SU-DHL-6 (cell line): ENCODE measurements around the gene EHHADH.

Experiments used
- EZH2phosphoT487 ChIP-seq: fragments of 200-600 bp; sonication (generic), shearing (Covaris generic); conservative IDR thresholded peaks from 2 replicates; pipeline ENCODE4 v1.6.1; 2018; ENCODE audit warnings: mild to moderate bottlenecking, antibody characterized with exemption, low read length, moderate library complexity, mixed read lengths
- TF ChIP-seq, protein P1 (sequence below): fragments of 200-600 bp; sonication (generic); IDR thresholded peaks from one replicate; pipeline ENCODE4 v1.5.1; 2017; ENCODE audit warnings: antibody characterized with exemption, mild to moderate bottlenecking, low read length, moderate library complexity; ENCODE audit not compliant: insufficient read depth, poor library complexity, severe bottlenecking

DNA sequence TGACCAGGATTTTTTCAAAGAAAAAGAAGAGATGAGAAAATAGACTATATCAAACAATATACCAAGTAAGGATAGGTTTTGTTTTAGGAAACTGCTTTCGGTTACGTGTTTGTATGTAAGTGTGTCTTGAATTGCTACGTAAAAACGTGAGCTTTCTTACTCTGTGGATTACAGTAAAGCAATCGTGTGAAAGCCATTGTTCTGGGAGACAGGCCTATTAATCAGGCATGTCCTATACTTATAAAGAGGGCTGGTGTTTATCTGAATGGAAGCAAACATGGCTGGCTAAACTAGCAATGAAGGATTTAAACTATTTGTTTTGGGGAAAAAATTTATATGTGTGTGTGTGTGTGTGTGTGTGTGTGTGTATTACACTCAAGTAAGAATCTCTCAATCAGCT, 2.6 kb downstream of the EHHADH start:
- TF ChIP-seq, protein P1, sequence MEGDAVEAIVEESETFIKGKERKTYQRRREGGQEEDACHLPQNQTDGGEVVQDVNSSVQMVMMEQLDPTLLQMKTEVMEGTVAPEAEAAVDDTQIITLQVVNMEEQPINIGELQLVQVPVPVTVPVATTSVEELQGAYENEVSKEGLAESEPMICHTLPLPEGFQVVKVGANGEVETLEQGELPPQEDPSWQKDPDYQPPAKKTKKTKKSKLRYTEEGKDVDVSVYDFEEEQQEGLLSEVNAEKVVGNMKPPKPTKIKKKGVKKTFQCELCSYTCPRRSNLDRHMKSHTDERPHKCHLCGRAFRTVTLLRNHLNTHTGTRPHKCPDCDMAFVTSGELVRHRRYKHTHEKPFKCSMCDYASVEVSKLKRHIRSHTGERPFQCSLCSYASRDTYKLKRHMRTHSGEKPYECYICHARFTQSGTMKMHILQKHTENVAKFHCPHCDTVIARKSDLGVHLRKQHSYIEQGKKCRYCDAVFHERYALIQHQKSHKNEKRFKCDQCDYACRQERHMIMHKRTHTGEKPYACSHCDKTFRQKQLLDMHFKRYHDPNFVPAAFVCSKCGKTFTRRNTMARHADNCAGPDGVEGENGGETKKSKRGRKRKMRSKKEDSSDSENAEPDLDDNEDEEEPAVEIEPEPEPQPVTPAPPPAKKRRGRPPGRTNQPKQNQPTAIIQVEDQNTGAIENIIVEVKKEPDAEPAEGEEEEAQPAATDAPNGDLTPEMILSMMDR = no peak
- no peak for TF ChIP-seq EZH2phosphoT487
